ENCODE results near the gene TOM1L2. TPM values are rescaled to one million over a fixed set of nuclear protein-coding genes. Genes with fewer than 3 reads are reported as not detected.

TOM1L2 gene
- total and polyA plus RNA-seq, 2 of the 4 experiments (the other 2 are of a cell fraction): 34.4 to 51.7 TPM

DNA sequence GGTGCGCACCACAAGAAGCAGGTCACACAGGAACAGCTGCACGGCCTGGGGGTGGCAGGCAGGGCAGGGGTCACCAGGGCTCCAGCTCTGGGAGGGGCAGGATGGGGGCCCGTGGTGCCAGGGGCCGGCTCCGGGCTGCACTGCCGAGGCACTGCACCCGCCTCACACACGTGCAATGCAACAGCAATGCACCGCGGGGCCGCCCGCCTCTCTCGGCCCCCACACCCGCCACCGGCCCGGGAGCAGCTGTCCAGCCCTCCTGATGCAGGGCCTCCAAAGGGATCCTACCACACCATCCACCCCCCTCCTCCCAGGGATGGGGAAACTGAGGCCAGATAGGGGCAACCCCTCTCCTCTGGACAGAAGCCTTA is 158.5 kb downstream of the TOM1L2 start (continued):
- TF ChIP-seq, protein P1, sequence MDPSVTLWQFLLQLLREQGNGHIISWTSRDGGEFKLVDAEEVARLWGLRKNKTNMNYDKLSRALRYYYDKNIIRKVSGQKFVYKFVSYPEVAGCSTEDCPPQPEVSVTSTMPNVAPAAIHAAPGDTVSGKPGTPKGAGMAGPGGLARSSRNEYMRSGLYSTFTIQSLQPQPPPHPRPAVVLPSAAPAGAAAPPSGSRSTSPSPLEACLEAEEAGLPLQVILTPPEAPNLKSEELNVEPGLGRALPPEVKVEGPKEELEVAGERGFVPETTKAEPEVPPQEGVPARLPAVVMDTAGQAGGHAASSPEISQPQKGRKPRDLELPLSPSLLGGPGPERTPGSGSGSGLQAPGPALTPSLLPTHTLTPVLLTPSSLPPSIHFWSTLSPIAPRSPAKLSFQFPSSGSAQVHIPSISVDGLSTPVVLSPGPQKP (IDR thresholded peaks at IDR 0.05; ENCODE audit: borderline replicate concordance, low read depth, low read length): no peak

DNA sequence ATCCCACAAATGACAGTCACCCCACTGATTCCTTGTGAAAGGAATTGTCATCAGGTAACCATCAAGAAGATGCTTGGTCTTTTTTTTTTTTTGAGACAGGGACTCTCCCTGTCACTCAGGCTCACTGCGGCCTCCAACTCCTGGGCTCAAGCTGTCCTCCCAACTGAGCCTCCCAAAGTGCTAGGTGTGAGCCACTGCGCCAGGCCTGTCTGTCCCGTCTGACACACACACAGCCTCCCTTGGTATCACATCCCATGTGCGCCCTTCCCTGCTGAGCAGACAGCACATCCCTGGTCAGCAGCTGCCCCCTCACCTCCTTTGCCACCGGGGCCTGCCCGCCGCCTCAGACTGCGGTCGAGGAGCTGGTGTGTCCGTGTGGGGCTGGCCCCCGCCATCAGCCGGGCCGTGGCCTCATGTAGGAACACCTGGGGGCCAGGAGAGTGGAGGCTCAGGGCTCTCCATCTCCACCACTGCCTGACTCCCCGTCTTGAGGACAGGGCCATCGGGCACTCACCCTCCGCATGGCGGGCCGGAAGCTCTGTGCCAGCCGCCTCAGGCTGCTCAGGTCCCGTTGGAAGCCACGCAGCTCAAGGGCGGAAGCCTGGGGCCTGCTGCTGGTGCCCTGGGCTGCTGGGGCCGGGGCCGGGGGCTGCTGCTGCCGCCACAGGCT is 159.0 kb downstream of the TOM1L2 start:
- POLR2A ChIA-PET (ENCODE audit: unreplicated experiment): no interaction called here
- H3K4me3 ChIP-seq (ENCODE audit: insufficient read depth, low read depth, low read length): no peak overlapping the region
- H2AK9ac ChIP-seq (replicated peaks; ENCODE audit: low read depth, low read length, poor library complexity): peak overlapping the region; percentile 15
- H3K23ac ChIP-seq (ENCODE audit: low read depth, low read length): no peak overlapping the region
- H3K9ac ChIP-seq (ENCODE audit: low read depth, low read length): no peak overlapping the region
- no peak overlapping the region for H2BK15ac ChIP-seq (ENCODE audit: low read depth, low read length)
- H3K9me1 ChIP-seq (ENCODE audit: insufficient read depth, low read length): peaks cover 3% of the 10 kb centered on the region; the same call in 1 of the 2 replicates
- dilution Hi-C loops (cut with HindIII; ENCODE audit: low sequenced_read_pairs, unreplicated experiment) (no loop called here), in situ Hi-C loops (cut with MboI; ENCODE audit: low sequenced_read_pairs) (no loop called here), intact Hi-C loops (cut with micrococcal nuclease) (no loop called here)
- no peak overlapping the region for H4K5ac ChIP-seq (ENCODE audit: low read depth, low read length)
- H3K14ac ChIP-seq (replicated peaks; ENCODE audit: low read depth, low read length): no peak overlapping the region
- no peak overlapping the region for H3K4ac ChIP-seq (ENCODE audit: low read depth, low read length)
- no peaks in the 10 kb centered on the region for H3K9me3 ChIP-seq (ENCODE audit: control insufficient read depth, insufficient read depth, low read length)
- H3K36me3 ChIP-seq (ENCODE audit: control insufficient read depth, insufficient read depth, low read length): peaks cover 66% of the 10 kb centered on the region
- no TSS peak for BruUV-seq (replicated peaks)
- H4K91ac ChIP-seq (ENCODE audit: insufficient read depth, low read depth, low read length): no peak overlapping the region
- H3K27ac ChIP-seq (ENCODE audit: insufficient read depth, low read length): no peak overlapping the region
- H2AFZ ChIP-seq (replicated peaks; ENCODE audit: low read length, poor library complexity): no peak overlapping the region
- no peaks in the 10 kb centered on the region for H3K27me3 ChIP-seq (ENCODE audit: control insufficient read depth, insufficient read depth, low read length)
- peaks cover 56% of the 10 kb centered on the region for H4K20me1 ChIP-seq (ENCODE audit: insufficient read depth, low read length)
- DNase-seq: no peak
- no peak overlapping the region for H3K18ac ChIP-seq (ENCODE audit: low read depth, low read length)
- no peak overlapping the region for H2BK5ac ChIP-seq (ENCODE audit: low read depth, low read length, poor library complexity, severe bottlenecking)
- no peak overlapping the region for H2BK20ac ChIP-seq (ENCODE audit: low read depth, low read length)
- no peak overlapping the region for H4K8ac ChIP-seq (ENCODE audit: low read depth in 2 of 2, low read length in 2 of 2)
- H3K4me1 ChIP-seq (ENCODE audit: control insufficient read depth, insufficient read depth, low read length): peaks cover 11% of the 10 kb centered on the region
- WGBS, 2 experiments (ENCODE audit: extremely low coverage in 2 of 2, insufficient read length in 1 of 2): 95% methylated on average over 7 of the region's 25 CpGs; no CpG with 5 or more reads in 1 of the 2 experiments
- peaks cover 3 to 33% of the 10 kb centered on the region in 2 experiments; a peak in 2 of 4 replicates for H3K79me1 ChIP-seq (ENCODE audit: low read depth in 1 of 2, low read length in 2 of 2)
- no peak overlapping the region for H3K4me2 ChIP-seq (ENCODE audit: low read depth, low read length)
- H2AK5ac ChIP-seq (ENCODE audit: low read depth, low read length): no peak overlapping the region
- CTCF ChIA-PET: no interaction called here
- ATAC-seq (ENCODE audit: low read depth): no peak
- H2BK120ac ChIP-seq (ENCODE audit: low read depth, low read length): no peak overlapping the region
- H3K56ac ChIP-seq (ENCODE audit: extremely low read depth, insufficient read depth, low read length): no peak overlapping the region
- TF ChIP-seq CHD1 (IDR thresholded peaks at IDR 0.05; ENCODE audit: low read depth, low read length): no peak
- no peak for TF ChIP-seq MAFK (IDR thresholded peaks at IDR 0.05; ENCODE audit: low read depth, low read length)
- no peak for TF ChIP-seq FOS (IDR thresholded peaks at IDR 0.05; ENCODE audit: low read depth, low read length)
- TF ChIP-seq, protein P1 (IDR thresholded peaks at IDR 0.05; ENCODE audit: borderline replicate concordance, low read depth, low read length): no peak
- no peak for TF ChIP-seq SMC3 (IDR thresholded peaks at IDR 0.05; ENCODE audit: low read depth, low read length)
- no peak for TF ChIP-seq CTCF (conservative IDR thresholded peaks at IDR 0.05; ENCODE audit: low read depth, low read length)
- no peak for TF ChIP-seq RCOR1 (IDR thresholded peaks at IDR 0.05; ENCODE audit: insufficient replicate concordance, low read length)
- TF ChIP-seq RFX5 (IDR thresholded peaks at IDR 0.05; ENCODE audit: low read depth, low read length): no peak
- TF ChIP-seq NFE2L2 (IDR thresholded peaks at IDR 0.05; ENCODE audit: low read depth, low read length): no peak
- no peak for TF ChIP-seq POLR2A (IDR thresholded peaks at IDR 0.05; ENCODE audit: low read depth, low read length)
- TF ChIP-seq, protein P2, sequence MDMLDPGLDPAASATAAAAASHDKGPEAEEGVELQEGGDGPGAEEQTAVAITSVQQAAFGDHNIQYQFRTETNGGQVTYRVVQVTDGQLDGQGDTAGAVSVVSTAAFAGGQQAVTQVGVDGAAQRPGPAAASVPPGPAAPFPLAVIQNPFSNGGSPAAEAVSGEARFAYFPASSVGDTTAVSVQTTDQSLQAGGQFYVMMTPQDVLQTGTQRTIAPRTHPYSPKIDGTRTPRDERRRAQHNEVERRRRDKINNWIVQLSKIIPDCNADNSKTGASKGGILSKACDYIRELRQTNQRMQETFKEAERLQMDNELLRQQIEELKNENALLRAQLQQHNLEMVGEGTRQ (IDR thresholded peaks at IDR 0.05; ENCODE audit: low read depth, low read length): no peak

All from IMR-90 (cell line).